Activated CD8-positive, alpha-beta T cell treated with anti-CD3 and anti-CD28 coated beads for 36 hours (primary cell): ENCODE measurements around the gene NKD2. TPM values are rescaled to one million over a fixed set of nuclear protein-coding genes. Genes with fewer than 3 reads are reported as not detected.

Experiments used
- ATAC-seq: fragments of 200-7000 bp; cut with Tn5 transposase; one replicate; pipeline ENCODE4 v1.10.0; 2021; ENCODE audit warnings: mild to moderate bottlenecking, moderate library complexity
- CTCF ChIA-PET: fragments of 350-600 bp; sonication (Branson Sonifier 250); formaldehyde crosslinking; loops from one replicate; lab custom pipeline; 2021; ENCODE audit warnings: antibody characterized with exemption; lab: Charles Lee
- POLR2A ChIA-PET: fragments of 350-600 bp; sonication (Branson Sonifier 250); formaldehyde crosslinking; loops from one replicate; lab custom pipeline; 2021; ENCODE audit warnings: antibody characterized with exemption; lab: Charles Lee
- DNase-seq: peaks from one replicate; pipeline ENCODE4 v3.0.0-alpha.2; 2020
- H3K27ac Mint-ChIP-seq: one replicate; pipeline ENCODE4 v1.8.0; 2021; ENCODE audit warnings: mild to moderate bottlenecking, mixed read lengths
- H3K27me3 Mint-ChIP-seq: one replicate; pipeline ENCODE4 v1.8.0; 2021; ENCODE audit warnings: mixed read lengths
- H3K36me3 Mint-ChIP-seq: one replicate; pipeline ENCODE4 v1.8.0; 2021; ENCODE audit warnings: low read depth, mixed read lengths
- H3K4me1 Mint-ChIP-seq: one replicate; pipeline ENCODE4 v1.8.0; 2021; ENCODE audit warnings: low read depth, mixed read lengths
- H3K4me3 Mint-ChIP-seq: one replicate; pipeline ENCODE4 v1.8.0; 2021; ENCODE audit warnings: mild to moderate bottlenecking, moderate library complexity, mixed read lengths
- H3K9me3 Mint-ChIP-seq: one replicate; pipeline ENCODE4 v1.8.0; 2021; ENCODE audit warnings: mixed read lengths
- CTCF ChIP-seq: fragments of 200-600 bp; IDR thresholded peaks from one replicate; pipeline ENCODE4 v1.8.0; 2022; ENCODE audit warnings: antibody characterized with exemption, mild to moderate bottlenecking
- intact Hi-C: fragments of 100-400 bp; cut with micrococcal nuclease; formaldehyde crosslinking; loops from one replicate; pipeline ENCODE4 v1.10.0; 2022
- total RNA-seq, 2 experiments: library from RNA; stranded (reverse); gene quantifications; one replicate each; pipeline ENCODE4 v1.2.3, GENCODE V29; 2021

The NKD2 gene
- total RNA-seq, 2 experiments from 2014 or later, result 1.5 to 2.3 TPM

DNA sequence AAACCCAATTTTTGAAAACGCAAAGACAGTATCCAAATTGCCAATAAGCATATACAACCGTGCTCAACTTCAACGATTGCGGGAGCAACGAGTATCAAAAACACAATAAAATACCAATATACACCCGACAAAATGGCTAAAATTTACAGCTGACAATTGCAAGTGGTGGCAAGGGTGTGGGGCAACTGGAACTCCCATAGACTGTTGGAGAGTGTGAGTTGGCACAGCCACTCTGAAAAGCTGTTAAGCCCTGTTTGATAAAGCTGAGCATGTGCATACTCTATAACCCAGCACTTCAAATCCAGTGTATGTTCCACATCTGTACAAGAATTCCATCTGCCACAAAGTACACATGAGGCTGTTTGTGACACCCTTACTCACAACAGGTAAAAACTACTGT is 20.3 kb upstream of the NKD2 start:
- H3K9me3 Mint-ChIP-seq, result peaks cover 2% of the 10 kb centered on the region
- H3K36me3 Mint-ChIP-seq, result no peaks in the 10 kb centered on the region
- ATAC-seq, result no peak
- POLR2A ChIA-PET, result no interaction called here
- H3K27ac Mint-ChIP-seq, result no peak overlapping the region
- peaks cover 31% of the 10 kb centered on the region for H3K27me3 Mint-ChIP-seq
- no peak for DNase-seq
- H3K4me1 Mint-ChIP-seq, result peaks cover 10% of the 10 kb centered on the region
- no peak overlapping the region for H3K4me3 Mint-ChIP-seq
- no peak for TF ChIP-seq CTCF
- intact Hi-C loops, result no loop called here
- CTCF ChIA-PET, result interaction anchor here (3.4 kb wide), 1 partner anchor 64 kb away, joined by 12 read pairs; no protein-coding TSS in a partner anchor

DNA sequence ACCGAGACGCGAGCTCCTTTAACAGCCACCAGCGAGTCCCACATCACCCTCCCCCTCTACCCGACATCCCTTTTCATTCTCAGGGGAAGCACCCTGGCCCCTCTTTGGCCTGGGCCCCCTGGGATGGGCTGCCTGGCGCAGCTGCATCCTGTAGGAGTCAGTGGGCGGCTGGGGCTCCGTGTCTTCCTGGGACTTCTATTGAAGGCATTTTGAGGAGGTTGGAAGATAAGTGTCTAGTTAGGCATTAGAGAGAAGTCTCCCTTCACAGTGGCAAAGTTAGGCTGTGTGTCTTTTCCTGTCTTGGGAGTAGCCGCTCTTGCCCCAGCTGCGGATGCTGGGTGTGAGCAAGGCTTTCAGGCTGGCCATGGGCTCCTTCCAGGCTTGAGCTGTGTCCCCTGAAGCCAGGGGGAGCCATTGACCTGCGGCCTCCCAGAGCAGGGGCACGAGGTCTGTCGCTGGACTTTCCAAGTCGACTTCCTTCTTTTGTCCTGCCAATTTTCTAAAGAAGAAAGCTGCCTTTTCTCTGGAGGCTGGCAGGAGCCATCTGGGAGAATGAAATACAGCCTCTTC is 18.6 kb upstream of the NKD2 start:
- ATAC-seq (no peak), DNase-seq (no peak)
- Mint-ChIP-seq H3K4me3 (no peak overlapping the region), H3K27ac (no peak overlapping the region), H3K36me3 (no peaks in the 10 kb centered on the region), H3K9me3 (no peaks in the 10 kb centered on the region), H3K4me1 (no peaks in the 10 kb centered on the region), H3K27me3 (peaks cover 24% of the 10 kb centered on the region)
- POLR2A ChIA-PET, result no interaction called here
- no peak for TF ChIP-seq CTCF
- intact Hi-C loops, result no loop called here
- CTCF ChIA-PET, result interaction anchor here (1.3 to 3.4 kb wide), 5 partner anchors 17 to 66 kb away, joined by 3 to 12 read pairs (median 4); no protein-coding TSS in a partner anchor

DNA sequence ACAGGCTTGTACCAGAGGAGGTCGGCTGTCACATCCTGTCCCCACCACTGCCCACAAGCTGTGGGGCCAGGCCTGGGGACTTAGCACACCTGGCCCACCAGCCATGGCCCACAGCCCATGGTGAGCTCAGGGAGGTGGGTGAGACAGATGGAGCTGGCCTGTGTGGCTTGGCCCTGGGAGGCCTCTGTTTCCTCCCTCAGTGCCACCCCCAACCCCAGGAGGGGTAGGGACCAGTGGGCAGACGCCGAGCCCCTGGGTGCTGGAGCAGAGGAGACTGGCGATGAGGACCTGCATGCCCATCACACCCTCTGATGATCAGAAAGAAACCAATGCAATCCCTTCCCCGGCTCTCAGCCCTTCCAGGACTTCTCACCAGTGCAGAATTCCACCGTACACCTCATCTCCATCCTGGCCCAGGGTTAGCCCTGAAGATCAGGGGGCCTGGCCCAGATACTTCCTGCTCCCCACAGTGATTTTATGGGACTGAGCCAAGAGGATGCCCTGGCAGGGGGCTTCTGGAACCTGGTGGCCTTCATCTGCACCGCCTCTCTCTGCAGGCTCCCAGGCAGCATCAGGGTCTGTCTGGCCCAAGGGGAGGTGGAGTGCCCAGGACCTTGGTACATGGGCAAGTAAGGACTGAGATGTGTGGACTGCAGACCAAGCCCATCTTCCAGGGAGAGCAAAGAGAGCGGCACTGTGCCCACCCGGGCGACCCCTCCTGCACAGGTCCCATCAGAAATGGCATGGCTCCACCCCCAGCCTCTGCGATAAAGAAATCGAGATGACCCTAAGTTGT is 16.9 kb upstream of the NKD2 start:
- ChIA-PET POLR2A (no interaction called here), CTCF (interaction anchor here (1.3 to 2.2 kb wide), 2 partner anchors 16 to 20 kb away, joined by 3 to 5 read pairs; no protein-coding TSS in a partner anchor)
- Mint-ChIP-seq H3K27ac (no peak overlapping the region), H3K4me1 (peaks cover 6% of the 10 kb centered on the region), H3K4me3 (no peak overlapping the region), H3K27me3 (peaks cover 24% of the 10 kb centered on the region), H3K36me3 (no peaks in the 10 kb centered on the region), H3K9me3 (no peaks in the 10 kb centered on the region)
- TF ChIP-seq CTCF, result no peak
- intact Hi-C loops, result no loop called here
- ATAC-seq (no peak), DNase-seq (no peak)

- peaks cover 13% of the 10 kb centered on the region for H3K4me1 Mint-ChIP-seq
- peaks cover 12% of the 10 kb centered on the region for H3K27me3 Mint-ChIP-seq
- H3K27ac Mint-ChIP-seq, result no peak overlapping the region
- ChIA-PET POLR2A (interaction anchor here (0.8 kb wide), 1 partner anchor 30 kb away, joined by 3 read pairs; no protein-coding TSS in a partner anchor), CTCF (interaction anchor here (1.3 kb wide), 1 partner anchor 13 kb away, joined by 3 read pairs; no protein-coding TSS in a partner anchor)
- intact Hi-C loops, result no loop called here
- H3K9me3 Mint-ChIP-seq, result no peaks in the 10 kb centered on the region
- ATAC-seq (no peak), DNase-seq (no peak)
- TF ChIP-seq CTCF, result no peak
- H3K4me3 Mint-ChIP-seq, result no peak overlapping the region
- H3K36me3 Mint-ChIP-seq, result no peaks in the 10 kb centered on the region
These were observed 14.4 kb upstream of the NKD2 start for GRCh38 chr5:994272-994607.

DNA sequence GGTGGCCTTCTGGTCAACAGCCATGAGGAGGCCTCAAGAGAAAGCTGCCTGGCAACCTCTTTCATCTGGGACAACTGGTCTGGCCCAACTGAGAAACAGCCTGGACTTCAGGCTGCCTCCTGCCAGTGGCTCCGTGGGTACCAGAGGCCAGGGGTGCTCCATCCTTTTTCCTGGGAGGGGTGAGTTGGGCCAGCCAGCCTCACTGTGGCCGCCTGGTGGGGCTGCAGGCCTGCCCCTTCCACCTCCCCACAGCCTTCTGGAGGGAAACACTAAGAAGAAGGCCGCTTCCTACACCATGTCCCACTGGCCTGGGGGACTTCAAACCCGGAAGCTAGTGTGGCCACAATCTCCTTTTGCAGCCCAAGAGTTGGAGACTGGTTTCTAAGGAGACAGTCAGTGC is 13.8 kb upstream of the NKD2 start:
- ChIA-PET POLR2A (no interaction called here), CTCF (interaction anchor here (0.8 to 2.8 kb wide), 2 partner anchors 12 to 71 kb away, joined by 6 read pairs; no protein-coding TSS in a partner anchor)
- no peak overlapping the region for H3K4me3 Mint-ChIP-seq
- H3K36me3 Mint-ChIP-seq, result no peaks in the 10 kb centered on the region
- DNase-seq (no peak), ATAC-seq (no peak)
- no peak overlapping the region for H3K27ac Mint-ChIP-seq
- peaks cover 13% of the 10 kb centered on the region for H3K4me1 Mint-ChIP-seq
- TF ChIP-seq CTCF, result no peak
- H3K27me3 Mint-ChIP-seq, result peaks cover 10% of the 10 kb centered on the region
- intact Hi-C loops, result no loop called here
- H3K9me3 Mint-ChIP-seq, result no peaks in the 10 kb centered on the region
